CD4-positive, alpha-beta memory T cell (primary cell): ENCODE results near the gene MOXD1. TPM values are rescaled to one million over a fixed set of nuclear protein-coding genes. Genes with fewer than 3 reads are reported as not detected.

Experiments
- CTCF ChIA-PET: fragments of 350-600 bp; sonication (Branson Sonifier 250); formaldehyde crosslinking; loops from one replicate; lab custom pipeline; 2021; ENCODE audit warnings: inconsistent platforms; ENCODE audit not compliant: partially characterized antibody; lab: Charles Lee
- POLR2A ChIA-PET: fragments of 350-600 bp; sonication (Branson Sonifier 250); formaldehyde crosslinking; loops from one replicate; lab custom pipeline; 2021; ENCODE audit not compliant: partially characterized antibody; lab: Charles Lee
- DNase-seq, 5 donors: peaks; one replicate each; pipeline versions ENCODE4 v3.0.0 to v3.0.0-alpha.2; 2020 to 2022; ENCODE audit warnings: mixed read lengths in 1 of 5
- H3K27ac ChIP-seq: one replicate; pipeline ENCODE4 v1.7.0; 2013; ENCODE audit warnings: low read depth, low read length
- H3K27me3 ChIP-seq: 2 replicates; pipeline ENCODE4 v1.7.0; 2013; ENCODE audit warnings: mild to moderate bottlenecking, low read length, moderate library complexity; ENCODE audit not compliant: insufficient read depth
- H3K36me3 ChIP-seq: 2 replicates; pipeline ENCODE4 v1.7.0; 2013; ENCODE audit warnings: mild to moderate bottlenecking, low read length, moderate library complexity; ENCODE audit not compliant: insufficient read depth
- H3K4me1 ChIP-seq: 2 replicates; pipeline ENCODE4 v1.7.0; 2013; ENCODE audit warnings: mild to moderate bottlenecking, low read length, moderate library complexity; ENCODE audit not compliant: insufficient read depth
- H3K4me3 ChIP-seq, 2 donors: one replicate each; pipeline ENCODE4 v1.7.0; 2013; ENCODE audit warnings: low read length in 2 of 2, mild to moderate bottlenecking in 1 of 2
- H3K9me3 ChIP-seq, 2 donors: one replicate each; pipeline ENCODE4 v1.7.0; 2013; ENCODE audit warnings: low read length in 2 of 2, control low read depth in 1 of 2; ENCODE audit not compliant: control insufficient read depth in 1 of 2
- H3K27ac Mint-ChIP-seq, 7 donors: one replicate each; pipeline ENCODE4 v1.8.0; 2020 to 2021; ENCODE audit warnings: mixed read lengths in 7 of 7, mild to moderate bottlenecking in 6 of 7, inconsistent platforms in 3 of 7, moderate library complexity in 3 of 7
- H3K27me3 Mint-ChIP-seq, 2 donors: one replicate each; pipeline ENCODE4 v1.8.0; 2020 to 2021; ENCODE audit warnings: mixed read lengths in 2 of 2
- H3K36me3 Mint-ChIP-seq, 2 donors: one replicate each; pipeline ENCODE4 v1.8.0; 2020 to 2021; ENCODE audit warnings: mixed read lengths in 2 of 2, inconsistent platforms in 1 of 2, mild to moderate bottlenecking in 1 of 2
- H3K4me1 Mint-ChIP-seq, 4 donors: one replicate each; pipeline ENCODE4 v1.8.0; 2020 to 2021; ENCODE audit warnings: mixed read lengths in 4 of 4, mild to moderate bottlenecking in 1 of 4
- H3K4me3 Mint-ChIP-seq, 8 donors: one replicate each; pipeline ENCODE4 v1.8.0; 2020 to 2021; ENCODE audit warnings: mixed read lengths in 8 of 8, mild to moderate bottlenecking in 7 of 8, moderate library complexity in 6 of 8, inconsistent platforms in 3 of 8
- H3K9me3 Mint-ChIP-seq, 8 donors: one replicate each; pipeline ENCODE4 v1.8.0; 2020 to 2021; ENCODE audit warnings: mixed read lengths in 8 of 8, mild to moderate bottlenecking in 5 of 8, inconsistent platforms in 3 of 8, moderate library complexity in 1 of 8
- intact Hi-C: fragments of 100-400 bp; cut with micrococcal nuclease; formaldehyde crosslinking; loops from one replicate; pipeline ENCODE4 v1.15.1; 2023
- polyA plus RNA-seq, 2 donors: library from polyadenylated mRNA; unstranded; fragments of 300-500 nt; fragmentation: Illumina TruSeq; gene quantifications; one replicate each; pipeline ENCODE4 v1.2.3, GENCODE V29; 2021
- total RNA-seq, 2 experiments: library from RNA; stranded (reverse); gene quantifications; one replicate each; pipeline ENCODE4 v1.2.3, GENCODE V29; 2021

Gene MOXD1
- total and polyA plus RNA-seq, 4 experiments from 2014 or later, result not detected

DNA sequence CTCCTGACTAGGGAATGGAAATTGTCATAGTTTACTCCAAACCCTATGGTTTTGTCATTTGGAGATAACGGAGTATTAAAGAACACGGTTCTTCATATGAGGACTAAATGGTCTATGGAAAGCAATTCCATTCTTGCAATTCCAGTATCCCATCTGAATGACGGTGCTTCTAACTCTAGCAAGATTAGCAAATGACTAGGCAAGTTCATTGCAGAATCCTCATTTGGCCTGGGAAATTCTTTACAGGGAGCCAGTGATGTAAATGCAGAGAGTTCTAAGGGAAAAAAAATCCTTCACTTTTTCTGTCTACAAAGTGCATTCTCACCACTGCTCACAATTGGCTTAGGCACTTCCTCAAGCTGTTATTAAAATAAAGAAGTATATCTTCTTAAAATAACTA lies 111.5 kb downstream of the MOXD1 start:
- no peaks in the 10 kb centered on the region for H3K36me3 Mint-ChIP-seq
- DNase-seq, result no peak
- H3K4me3 ChIP-seq, result no peak overlapping the region
- POLR2A ChIA-PET, result no interaction called here
- H3K36me3 ChIP-seq, result no peaks in the 10 kb centered on the region
- no peaks in the 10 kb centered on the region for H3K4me1 ChIP-seq
- H3K27ac ChIP-seq, result no peak overlapping the region
- peaks cover 5 to 13% of the 10 kb centered on the region in 2 donors for H3K27me3 Mint-ChIP-seq
- CTCF ChIA-PET, result interaction anchor here (1.3 to 11.8 kb wide), 2 partner anchors 9 to 11 kb away, joined by 3 to 141 read pairs; no protein-coding TSS in a partner anchor
- H3K4me1 Mint-ChIP-seq, result peaks cover 0 to 2% (median 0%) of the 10 kb centered on the region in 4 donors
- H3K9me3 ChIP-seq, result no peaks in the 10 kb centered on the region
- H3K9me3 Mint-ChIP-seq, result no peaks in the 10 kb centered on the region
- intact Hi-C loops, result no loop called here
- no peak overlapping the region for H3K27ac Mint-ChIP-seq
- H3K4me3 Mint-ChIP-seq, result no peak overlapping the region
- H3K27me3 ChIP-seq, result no peaks in the 10 kb centered on the region

DNA sequence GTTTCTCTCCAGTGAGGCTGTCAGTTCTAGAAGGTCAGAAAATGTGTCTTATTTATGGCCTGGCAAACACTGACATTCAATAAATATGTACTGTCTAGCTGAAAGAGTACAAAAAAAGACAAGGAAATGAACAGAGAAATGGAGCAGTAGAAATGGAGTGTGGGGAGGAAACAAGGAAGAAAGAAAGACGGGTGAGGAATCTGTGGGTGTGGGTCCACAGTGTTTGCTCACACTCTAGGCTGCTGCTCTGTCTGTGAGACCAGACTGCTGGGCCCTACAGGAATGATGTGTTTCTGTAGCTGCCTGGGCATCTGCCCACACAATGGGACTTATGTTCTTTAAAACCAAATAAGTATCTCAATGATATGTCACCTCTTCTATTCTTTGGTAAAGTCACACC lies 114.2 kb downstream of the MOXD1 start:
- H3K9me3 ChIP-seq, result no peaks in the 10 kb centered on the region
- no peaks in the 10 kb centered on the region for H3K36me3 ChIP-seq
- H3K27ac Mint-ChIP-seq, result peak overlapping the region in 1 of 7 donors; percentile 5
- no peaks in the 10 kb centered on the region for H3K36me3 Mint-ChIP-seq
- no peaks in the 10 kb centered on the region for H3K9me3 Mint-ChIP-seq
- H3K27me3 ChIP-seq, result no peaks in the 10 kb centered on the region
- ChIA-PET CTCF (interaction anchor here (2.5 kb wide), 1 partner anchor 11 kb away, joined by 12 read pairs; no protein-coding TSS in a partner anchor), POLR2A (no interaction called here)
- intact Hi-C loops, result no loop called here
- no peak overlapping the region for H3K4me3 Mint-ChIP-seq
- no peaks in the 10 kb centered on the region for H3K4me1 ChIP-seq
- no peak overlapping the region for H3K27ac ChIP-seq
- no peak for DNase-seq
- H3K4me3 ChIP-seq, result no peak overlapping the region
- H3K4me1 Mint-ChIP-seq, result peaks cover 0 to 4% (median under 1%) of the 10 kb centered on the region in 4 donors
- H3K27me3 Mint-ChIP-seq, result peaks cover 6 to 10% of the 10 kb centered on the region in 2 donors

DNA sequence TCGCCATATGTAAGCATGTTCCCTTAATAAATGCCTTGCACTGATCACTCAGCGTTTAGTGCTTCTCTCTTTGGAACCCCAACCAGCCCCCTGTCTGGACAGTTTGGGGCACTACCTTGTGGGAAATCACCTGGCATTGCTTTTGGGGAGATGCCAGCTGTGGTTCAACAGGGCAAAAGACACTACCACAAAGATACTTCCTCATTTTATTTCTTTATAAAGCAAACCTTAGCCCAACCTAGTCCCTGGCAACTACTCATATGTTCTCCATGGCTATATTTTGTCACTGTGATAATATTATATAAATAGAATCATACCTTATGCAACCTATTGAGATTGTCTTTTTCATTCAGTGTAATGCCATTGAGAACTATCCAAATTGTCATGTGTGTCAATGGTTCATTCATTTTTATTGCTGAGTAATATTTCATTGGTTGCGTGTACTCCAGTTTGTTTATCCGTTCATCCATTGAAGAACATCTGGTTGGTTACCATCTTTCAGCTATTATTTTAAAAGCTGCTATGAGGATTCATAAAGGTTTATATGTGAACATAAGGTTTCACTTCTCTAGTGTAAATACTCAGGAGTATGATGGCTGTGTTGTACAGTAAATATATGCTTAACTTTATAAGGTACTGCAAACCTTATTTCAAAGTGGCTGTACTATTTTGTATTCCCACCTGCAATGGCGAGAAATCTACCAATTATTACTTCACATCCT lies 114.8 kb downstream of the MOXD1 start:
- no peak overlapping the region for H3K27ac ChIP-seq
- peaks cover 6 to 13% of the 10 kb centered on the region in 2 donors for H3K27me3 Mint-ChIP-seq
- H3K36me3 Mint-ChIP-seq, result no peaks in the 10 kb centered on the region
- intact Hi-C loops, result no loop called here
- H3K4me3 Mint-ChIP-seq, result no peak overlapping the region
- no peaks in the 10 kb centered on the region for H3K36me3 ChIP-seq
- H3K9me3 Mint-ChIP-seq, result no peaks in the 10 kb centered on the region
- POLR2A ChIA-PET, result no interaction called here
- H3K4me1 Mint-ChIP-seq, result peaks cover 0 to 4% (median under 1%) of the 10 kb centered on the region in 4 donors
- H3K27ac Mint-ChIP-seq, result no peak overlapping the region
- DNase-seq, result no peak
- no peaks in the 10 kb centered on the region for H3K9me3 ChIP-seq
- H3K4me3 ChIP-seq, result no peak overlapping the region
- no peaks in the 10 kb centered on the region for H3K27me3 ChIP-seq
- CTCF ChIA-PET, result no interaction called here
- no peaks in the 10 kb centered on the region for H3K4me1 ChIP-seq

DNA sequence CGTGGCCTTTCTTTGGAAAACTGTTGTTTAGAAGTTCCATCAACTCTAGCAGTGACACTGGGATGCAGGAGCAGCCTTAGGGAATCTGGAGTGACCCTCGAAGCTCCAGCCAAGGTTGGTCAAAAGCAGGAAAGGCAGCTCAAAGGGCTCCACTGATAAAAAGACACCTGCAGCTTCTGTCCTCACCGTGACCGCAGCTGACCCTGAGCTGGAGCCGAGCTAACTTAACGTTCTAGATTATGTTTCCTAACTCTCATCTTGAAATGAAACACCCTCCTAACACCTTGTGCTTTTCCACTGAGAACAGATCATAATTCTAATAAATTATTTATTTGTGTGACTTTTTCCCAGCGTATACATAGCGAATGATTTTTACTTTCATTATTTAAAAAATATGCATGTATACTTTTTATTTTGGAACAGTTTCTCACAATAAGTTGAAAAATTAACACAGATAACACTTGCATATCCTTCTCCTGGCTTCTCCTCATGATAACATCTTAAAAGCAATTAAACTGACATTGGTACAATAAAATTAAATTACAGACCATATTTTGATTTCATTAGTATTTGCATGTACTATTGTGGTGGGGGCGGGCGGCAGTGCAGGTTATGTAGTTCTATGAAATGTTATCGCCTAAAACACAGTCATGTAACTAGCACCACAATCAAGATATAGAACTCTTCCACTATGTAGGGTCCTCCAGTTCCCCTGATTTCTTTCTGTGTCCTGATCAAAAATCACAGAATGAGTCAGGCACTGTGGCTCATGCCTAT lies 116.1 kb downstream of the MOXD1 start:
- Histone ChIP-seq H3K9me3 (no peaks in the 10 kb centered on the region), H3K4me3 (no peak overlapping the region), H3K27ac (no peak overlapping the region), H3K4me1 (no peaks in the 10 kb centered on the region), H3K36me3 (no peaks in the 10 kb centered on the region), H3K27me3 (no peaks in the 10 kb centered on the region)
- Mint-ChIP-seq H3K4me3 (no peak overlapping the region), H3K27ac (no peak overlapping the region), H3K4me1 (peaks cover 0 to 4% (median under 1%) of the 10 kb centered on the region in 4 donors), H3K36me3 (no peaks in the 10 kb centered on the region), H3K9me3 (no peaks in the 10 kb centered on the region), H3K27me3 (peaks cover 4 to 16% of the 10 kb centered on the region in 2 donors)
- POLR2A ChIA-PET, result no interaction called here
- no peak for DNase-seq
- intact Hi-C loops, result no loop called here
- CTCF ChIA-PET, result interaction anchor here (1.1 kb wide), 1 partner anchor 13 kb away, joined by 3 read pairs; no protein-coding TSS in a partner anchor

DNA sequence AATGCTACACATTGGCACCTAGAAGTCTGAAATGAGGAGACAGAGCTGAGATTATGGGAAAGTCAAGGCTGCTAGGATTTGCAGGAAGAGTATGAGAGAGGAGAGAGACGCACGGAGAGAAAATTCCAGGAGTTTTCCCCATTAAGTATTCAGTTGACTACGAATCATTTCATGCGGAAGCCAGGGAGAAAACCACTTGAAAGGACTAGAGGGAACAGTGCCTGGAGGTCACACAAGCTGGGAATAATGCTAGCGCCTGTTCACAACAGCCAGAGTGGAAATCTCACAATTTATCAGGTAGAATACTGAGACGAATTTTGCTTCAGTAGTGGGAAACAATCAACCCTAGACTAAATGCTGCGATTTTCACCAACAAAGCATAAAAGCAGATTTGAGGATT lies 118.6 kb downstream of the MOXD1 start:
- Histone ChIP-seq H3K4me3 (no peak overlapping the region), H3K27ac (no peak overlapping the region), H3K9me3 (no peaks in the 10 kb centered on the region), H3K4me1 (no peaks in the 10 kb centered on the region), H3K36me3 (no peaks in the 10 kb centered on the region), H3K27me3 (no peaks in the 10 kb centered on the region)
- no peak for DNase-seq
- peaks cover 5 to 12% of the 10 kb centered on the region in 2 donors for H3K27me3 Mint-ChIP-seq
- intact Hi-C loops, result no loop called here
- ChIA-PET CTCF (interaction anchor here (1.1 to 1.5 kb wide), 2 partner anchors 15 to 202 kb away, joined by 3 to 5 read pairs; no protein-coding TSS in a partner anchor), POLR2A (no interaction called here)
- no peak overlapping the region for H3K27ac Mint-ChIP-seq
- H3K9me3 Mint-ChIP-seq, result no peaks in the 10 kb centered on the region
- no peak overlapping the region for H3K4me3 Mint-ChIP-seq
- peaks cover 0 to 4% (median under 1%) of the 10 kb centered on the region in 4 donors for H3K4me1 Mint-ChIP-seq
- H3K36me3 Mint-ChIP-seq, result no peaks in the 10 kb centered on the region

DNA sequence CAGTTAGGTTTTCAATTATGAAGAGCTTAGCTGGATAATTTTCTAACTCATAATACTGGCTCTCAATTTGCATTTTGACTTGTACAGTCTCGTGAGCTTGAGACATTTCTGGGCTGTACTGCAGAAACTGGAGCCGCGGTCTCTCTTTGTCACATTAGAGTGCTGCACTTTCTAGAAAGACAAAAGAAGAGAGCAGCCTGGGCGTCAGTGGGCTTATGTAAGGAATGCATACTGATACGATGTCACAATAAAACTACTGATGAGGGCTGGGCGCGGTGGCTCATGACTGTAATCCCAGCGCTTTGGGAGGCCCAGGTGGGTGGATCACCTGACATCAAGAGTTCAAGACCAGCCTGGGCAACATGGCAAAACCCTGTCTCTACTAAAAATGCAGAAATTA lies 120.8 kb downstream of the MOXD1 start:
- Mint-ChIP-seq H3K27ac (no peak overlapping the region), H3K9me3 (no peaks in the 10 kb centered on the region), H3K4me3 (no peak overlapping the region), H3K36me3 (no peaks in the 10 kb centered on the region), H3K27me3 (peaks cover 9 to 18% of the 10 kb centered on the region in 2 donors), H3K4me1 (peaks cover 0 to 4% (median 0%) of the 10 kb centered on the region in 4 donors)
- H3K4me3 ChIP-seq, result no peak overlapping the region
- no peak for DNase-seq
- ChIA-PET POLR2A (no interaction called here), CTCF (interaction anchor here (0.6 to 5.6 kb wide), 59 partner anchors 11 to 1446 kb away, joined by 3 to 201 read pairs (median 4); partner anchors contain the start of gene STX7)
- intact Hi-C loops, result no loop called here
- no peaks in the 10 kb centered on the region for H3K9me3 ChIP-seq
- H3K27me3 ChIP-seq, result no peaks in the 10 kb centered on the region
- H3K36me3 ChIP-seq, result no peaks in the 10 kb centered on the region
- H3K27ac ChIP-seq, result no peak overlapping the region
- H3K4me1 ChIP-seq, result no peaks in the 10 kb centered on the region
